Right lobe of liver (tissue), 6 donors: ENCODE data around the gene UGCG. TPM values are rescaled to one million over a fixed set of nuclear protein-coding genes. Genes with fewer than 3 reads are reported as not detected.
"Not testable (repeated sequence)": the region's sequence is repeated elsewhere in the genome, so short reads cannot be mapped to it uniquely, and the experiment has no call there.

ENCODE experiments used
- ATAC-seq, 4 donors: fragments of 200-7000 bp; cut with Tn5 transposase; one replicate each; pipeline ENCODE4 v1.9.1; 2020; ENCODE audit warnings: mild to moderate bottlenecking in 4 of 4, moderate library complexity in 4 of 4
- DNase-seq, 3 donors: peaks; one replicate each; pipeline ENCODE4 v3.0.0-alpha.2; 2020
- H3K27ac ChIP-seq, 3 donors: fragments of 200-600 bp; one replicate each; pipeline ENCODE4 v1.8.0; 2022
- H3K27me3 ChIP-seq, 2 donors: fragments of 200-600 bp; one replicate each; pipeline ENCODE4 v1.8.0; 2022
- H3K36me3 ChIP-seq, 4 donors: fragments of 200-600 bp; sonication (generic) in 1 of 4; one replicate each; pipeline versions ENCODE4 v1.5.1 to v1.8.0; 2017 to 2022; ENCODE audit warnings: control low read depth in 1 of 4
- H3K4me1 ChIP-seq, 4 donors: fragments of 200-600 bp; sonication (generic) in 1 of 4; one replicate each; pipeline versions ENCODE4 v1.5.1 to v1.8.0; 2017 to 2022; ENCODE audit warnings: control low read depth in 1 of 4
- H3K4me3 ChIP-seq, 3 donors: fragments of 200-600 bp; one replicate each; pipeline ENCODE4 v1.8.0; 2022
- H3K9me3 ChIP-seq, 4 donors: fragments of 200-600 bp; sonication (generic) in 1 of 4; one replicate each; pipeline versions ENCODE4 v1.5.1 to v1.8.0; 2017 to 2022; ENCODE audit warnings: control low read depth in 1 of 4
- POLR2A ChIP-seq: fragments of 450-650 bp; IDR thresholded peaks from one replicate; pipeline ENCODE4 v1.6.1; 2017; ENCODE audit warnings: antibody characterized with exemption, mild to moderate bottlenecking
- WGBS: methylation state at CpG from one replicate; pipeline ENCODE4 v1.1.6; 2018; ENCODE audit warnings: low coverage, low lambda C conversion rate; ENCODE audit not compliant: insufficient coverage; ENCODE audit errors: missing lambda C conversion rate; 5-methylcytosine and 5-hydroxymethylcytosine counted together
- intact Hi-C, 2 donors: fragments of 100-400 bp; cut with DNase I; formaldehyde crosslinking; loops; one replicate each; pipeline versions ENCODE4 v1.11.2 to v1.14.1; 2022
- total RNA-seq, 6 experiments: library from RNA; depleted of rRNA in 2 of 6; stranded (reverse); fragments of >200 nt in 2 of 6; fragmentation: NEBNext Ultra II Directional in 3 of 6; extraction: Animal tissue kit (Norgen Biotek cat#: 25700) in 3 of 6; gene quantifications; one replicate each; pipeline versions ENCODE4 v1.1.0 to v1.2.4, GENCODE V29; 2016 to 2023
- TF ChIP-seq, protein P1 (sequence below), 4 donors: fragments of 200-600 bp in 3 of 4; fragments of 450-650 bp in 1 of 4; IDR thresholded peaks; one replicate each; pipeline versions ENCODE4 v1.5.1 to v1.8.0; 2016 to 2022; ENCODE audit warnings: antibody characterized with exemption in 4 of 4, mild to moderate bottlenecking in 2 of 4
- donor health status: DM: no; HTN: yes; CAD: no.
- donor health status: DM: no; HTN: no; CAD: no.
- donor health status: DM: no; HTN: no; CAD: no.
- donor health status: DM: no; HTN: yes; CAD: no.
- donor health status: DM: no; HTN: yes; CAD: no.

UGCG gene
- total RNA-seq, 6 experiments from 2014 or later, result 7.9 to 37.2 (median 17.1) TPM

- DNase-seq, result no peak
- Histone ChIP-seq H3K27me3 (no peaks in the 10 kb centered on the region), H3K4me1 (no peaks in the 10 kb centered on the region), H3K9me3 (no peaks in the 10 kb centered on the region), H3K27ac (no peak overlapping the region), H3K4me3 (no peak overlapping the region), H3K36me3 (no peaks in the 10 kb centered on the region)
- TF ChIP-seq POLR2A, result no peak
- TF ChIP-seq, protein P1, sequence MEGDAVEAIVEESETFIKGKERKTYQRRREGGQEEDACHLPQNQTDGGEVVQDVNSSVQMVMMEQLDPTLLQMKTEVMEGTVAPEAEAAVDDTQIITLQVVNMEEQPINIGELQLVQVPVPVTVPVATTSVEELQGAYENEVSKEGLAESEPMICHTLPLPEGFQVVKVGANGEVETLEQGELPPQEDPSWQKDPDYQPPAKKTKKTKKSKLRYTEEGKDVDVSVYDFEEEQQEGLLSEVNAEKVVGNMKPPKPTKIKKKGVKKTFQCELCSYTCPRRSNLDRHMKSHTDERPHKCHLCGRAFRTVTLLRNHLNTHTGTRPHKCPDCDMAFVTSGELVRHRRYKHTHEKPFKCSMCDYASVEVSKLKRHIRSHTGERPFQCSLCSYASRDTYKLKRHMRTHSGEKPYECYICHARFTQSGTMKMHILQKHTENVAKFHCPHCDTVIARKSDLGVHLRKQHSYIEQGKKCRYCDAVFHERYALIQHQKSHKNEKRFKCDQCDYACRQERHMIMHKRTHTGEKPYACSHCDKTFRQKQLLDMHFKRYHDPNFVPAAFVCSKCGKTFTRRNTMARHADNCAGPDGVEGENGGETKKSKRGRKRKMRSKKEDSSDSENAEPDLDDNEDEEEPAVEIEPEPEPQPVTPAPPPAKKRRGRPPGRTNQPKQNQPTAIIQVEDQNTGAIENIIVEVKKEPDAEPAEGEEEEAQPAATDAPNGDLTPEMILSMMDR (IDR thresholded peaks at IDR 0.05), result no peak
- intact Hi-C loops, result no loop called here
- 74% methylated on average over 2 of the region's 2 CpGs for WGBS
- ATAC-seq, result no peak
Observed at GRCh38 chr9:111877420-111877819, 19.2 kb upstream of the UGCG start.

DNA sequence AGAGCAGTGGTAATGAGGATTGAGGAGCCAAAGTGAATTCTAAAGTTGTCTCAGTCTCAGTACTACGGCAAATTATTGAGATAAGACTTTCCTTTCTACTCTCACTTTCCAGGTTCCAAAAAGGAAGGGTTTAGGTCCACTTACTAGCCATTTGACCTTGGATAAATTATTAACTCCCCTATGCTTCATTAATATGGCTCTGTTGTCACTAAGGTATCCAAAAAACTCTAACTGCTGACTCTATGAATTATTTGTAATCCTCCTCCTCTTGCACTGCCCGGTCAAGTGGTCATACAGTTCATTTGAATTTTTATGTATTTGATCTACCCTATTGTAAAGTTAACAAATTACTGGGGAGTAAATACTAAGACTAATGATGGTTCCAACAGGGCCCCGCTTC is 17.7 kb upstream of the UGCG start:
- TF ChIP-seq POLR2A, result no peak
- TF ChIP-seq, protein P1 (IDR thresholded peaks at IDR 0.05), result no peak
- Histone ChIP-seq H3K27me3 (no peaks in the 10 kb centered on the region), H3K4me3 (no peak overlapping the region), H3K27ac (no peak overlapping the region), H3K9me3 (no peaks in the 10 kb centered on the region), H3K4me1 (no peaks in the 10 kb centered on the region), H3K36me3 (no peaks in the 10 kb centered on the region)
- intact Hi-C loops, result no loop called here
- ATAC-seq (no peak), DNase-seq (no peak)
- 82% methylated on average over 3 of the region's 3 CpGs for WGBS

DNA sequence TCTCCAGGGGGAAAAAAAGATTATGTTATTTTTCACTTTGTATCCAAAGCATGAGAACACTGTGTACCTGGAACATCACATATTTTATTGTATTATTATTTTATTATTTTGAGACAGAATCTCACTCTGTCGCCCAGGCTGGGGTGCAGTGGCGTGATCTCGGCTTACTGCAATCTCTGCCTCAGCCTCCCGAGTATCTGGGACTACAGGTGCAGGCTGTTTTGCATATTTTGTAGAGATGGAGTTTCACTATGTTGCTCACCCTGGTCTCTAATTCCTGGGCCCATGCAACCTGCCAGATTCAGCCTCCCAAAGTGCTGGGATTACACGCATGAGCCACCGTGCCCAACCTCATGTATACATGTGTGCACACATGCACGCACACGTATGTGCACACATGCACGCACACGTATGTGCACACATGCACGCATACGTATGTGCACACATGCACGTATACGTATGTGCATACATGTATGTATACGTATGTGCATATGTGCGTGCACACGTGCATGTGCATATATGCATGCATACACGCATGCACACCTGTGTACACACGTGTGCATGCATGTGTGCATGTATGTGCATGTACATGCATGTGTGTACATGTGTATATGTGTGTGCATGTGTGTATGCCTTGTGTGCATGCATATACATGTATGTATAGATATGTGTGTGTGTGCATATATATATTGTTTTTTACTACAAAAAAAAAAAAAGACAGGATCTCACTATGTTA is 9.5 kb upstream of the UGCG start:
- ATAC-seq (no peak), DNase-seq (no peak)
- intact Hi-C loops, result no loop called here
- no peak overlapping the region for H3K4me3 ChIP-seq
- H3K4me1 ChIP-seq, result peaks cover 0 to 3% (median 0%) of the 10 kb centered on the region in 4 donors
- H3K9me3 ChIP-seq, result no peaks in the 10 kb centered on the region
- H3K27me3 ChIP-seq, result no peaks in the 10 kb centered on the region
- 85% methylated on average over 14 of the region's 19 CpGs for WGBS
- no peak overlapping the region for H3K27ac ChIP-seq
- TF ChIP-seq POLR2A, result no peak
- TF ChIP-seq, protein P1 (IDR thresholded peaks at IDR 0.05), result no peak
- H3K36me3 ChIP-seq, result no peaks in the 10 kb centered on the region

GRCh38 chr9:111890334-111890733 is 6.3 kb upstream of the UGCG start:
- no peak overlapping the region for H3K27ac ChIP-seq
- no peak overlapping the region for H3K4me3 ChIP-seq
- no peaks in the 10 kb centered on the region for H3K9me3 ChIP-seq
- intact Hi-C loops, result no loop called here
- 47% methylated on average over 2 of the region's 2 CpGs for WGBS
- H3K27me3 ChIP-seq, result no peaks in the 10 kb centered on the region
- DNase-seq, result no peak
- H3K36me3 ChIP-seq, result no peaks in the 10 kb centered on the region
- TF ChIP-seq, protein P1 (IDR thresholded peaks at IDR 0.05), result no peak
- H3K4me1 ChIP-seq, result peaks cover 0 to 6% (median 0%) of the 10 kb centered on the region in 4 donors
- peak in 1 of 4 donors; percentile 46 for ATAC-seq

DNA sequence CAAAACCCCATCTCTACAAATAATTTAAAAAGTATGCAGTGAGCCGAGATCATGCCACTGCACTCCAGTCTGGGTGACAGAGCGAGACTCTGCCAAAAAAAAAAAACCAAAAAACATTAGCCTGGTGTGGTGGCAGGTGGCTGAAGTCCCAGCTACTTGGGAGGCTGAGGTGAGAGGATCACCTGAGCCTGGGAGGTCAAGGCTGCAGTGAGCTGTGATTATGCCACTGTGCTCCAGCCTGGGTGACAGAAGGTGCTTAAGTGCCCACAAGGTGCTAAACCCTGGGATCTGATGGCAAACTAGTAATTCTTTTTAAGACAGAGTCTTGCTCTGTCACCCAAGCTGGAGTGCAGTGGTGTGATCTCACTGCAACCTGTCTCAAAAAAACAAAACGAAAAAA is 5.7 kb upstream of the UGCG start:
- DNase-seq, H3K4me1 ChIP-seq, H3K36me3 ChIP-seq, H3K27me3 ChIP-seq, H3K4me3 ChIP-seq, H3K9me3 ChIP-seq, intact Hi-C loops, ATAC-seq, H3K27ac ChIP-seq: not testable (repeated sequence)
- 83% methylated on average over 3 of the region's 3 CpGs for WGBS
